ENCODE measurements around the gene STX3.

DNA sequence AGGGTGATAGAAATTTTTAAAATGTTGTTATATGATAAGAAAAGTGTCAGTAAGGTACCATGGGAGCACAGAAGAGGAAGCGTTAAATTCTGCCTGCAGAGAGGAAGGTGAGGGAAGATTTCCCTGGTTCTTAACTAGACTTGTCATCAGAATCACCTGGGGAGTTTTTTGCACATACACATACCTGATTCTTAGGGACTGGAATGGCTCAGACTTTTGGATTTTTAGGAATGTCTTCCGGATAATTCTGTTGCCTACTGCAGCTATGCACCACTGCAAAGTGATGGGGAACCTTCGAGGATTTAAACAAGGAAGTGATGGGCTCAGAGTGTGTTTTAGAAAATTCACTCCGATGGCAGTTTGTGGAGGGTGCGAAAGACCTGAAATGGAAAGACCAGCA is 21.9 kb downstream of the STX3 start:
- TF ChIP-seq, protein P1, sequence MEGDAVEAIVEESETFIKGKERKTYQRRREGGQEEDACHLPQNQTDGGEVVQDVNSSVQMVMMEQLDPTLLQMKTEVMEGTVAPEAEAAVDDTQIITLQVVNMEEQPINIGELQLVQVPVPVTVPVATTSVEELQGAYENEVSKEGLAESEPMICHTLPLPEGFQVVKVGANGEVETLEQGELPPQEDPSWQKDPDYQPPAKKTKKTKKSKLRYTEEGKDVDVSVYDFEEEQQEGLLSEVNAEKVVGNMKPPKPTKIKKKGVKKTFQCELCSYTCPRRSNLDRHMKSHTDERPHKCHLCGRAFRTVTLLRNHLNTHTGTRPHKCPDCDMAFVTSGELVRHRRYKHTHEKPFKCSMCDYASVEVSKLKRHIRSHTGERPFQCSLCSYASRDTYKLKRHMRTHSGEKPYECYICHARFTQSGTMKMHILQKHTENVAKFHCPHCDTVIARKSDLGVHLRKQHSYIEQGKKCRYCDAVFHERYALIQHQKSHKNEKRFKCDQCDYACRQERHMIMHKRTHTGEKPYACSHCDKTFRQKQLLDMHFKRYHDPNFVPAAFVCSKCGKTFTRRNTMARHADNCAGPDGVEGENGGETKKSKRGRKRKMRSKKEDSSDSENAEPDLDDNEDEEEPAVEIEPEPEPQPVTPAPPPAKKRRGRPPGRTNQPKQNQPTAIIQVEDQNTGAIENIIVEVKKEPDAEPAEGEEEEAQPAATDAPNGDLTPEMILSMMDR (IDR thresholded peaks at IDR 0.05; ENCODE audit: low read depth, low read length, poor library complexity, severe bottlenecking), result no peak
- no peak for TF ChIP-seq EZH2phosphoT487 (IDR thresholded peaks at IDR 0.05; ENCODE audit: borderline replicate concordance, low read length)
